Activated naive CD4-positive, alpha-beta T cell treated with anti-CD3 and anti-CD28 coated beads for 36 hours (primary cell): ENCODE measurements around the gene OSCP1. TPM values are rescaled to one million over a fixed set of nuclear protein-coding genes. Genes with fewer than 3 reads are reported as not detected.
A peak's percentile ranks its signal among the peaks of the same experiment; 100 is the strongest.

Experiments used
- CTCF ChIA-PET: fragments of 350-600 bp; sonication (Branson Sonifier 250); formaldehyde crosslinking; loops from one replicate; lab custom pipeline; 2021; ENCODE audit warnings: antibody characterized with exemption; lab: Charles Lee
- DNase-seq: peaks from one replicate; pipeline ENCODE4 v3.0.0-alpha.2; 2020
- H3K27ac Mint-ChIP-seq: one replicate; pipeline ENCODE4 v1.8.0; 2021; ENCODE audit warnings: mild to moderate bottlenecking, mixed read lengths
- H3K27me3 Mint-ChIP-seq: one replicate; pipeline ENCODE4 v1.8.0; 2021; ENCODE audit warnings: low read depth, mixed read lengths
- H3K36me3 Mint-ChIP-seq: one replicate; pipeline ENCODE4 v1.8.0; 2021; ENCODE audit warnings: low read depth, mixed read lengths
- H3K4me1 Mint-ChIP-seq: one replicate; pipeline ENCODE4 v1.8.0; 2021; ENCODE audit warnings: low read depth, mixed read lengths
- H3K4me3 Mint-ChIP-seq: one replicate; pipeline ENCODE4 v1.8.0; 2021; ENCODE audit warnings: mild to moderate bottlenecking, moderate library complexity, mixed read lengths
- H3K9me3 Mint-ChIP-seq: one replicate; pipeline ENCODE4 v1.8.0; 2021; ENCODE audit warnings: mixed read lengths
- intact Hi-C: fragments of 100-400 bp; cut with micrococcal nuclease; formaldehyde crosslinking; loops from one replicate; pipeline ENCODE4 v1.15.1; 2023
- total RNA-seq, 2 experiments: library from RNA; stranded (reverse); gene quantifications; one replicate each; pipeline ENCODE4 v1.2.3, GENCODE V29; 2021

OSCP1 gene
- total RNA-seq, 2 experiments from 2014 or later, result 2.2 to 2.6 TPM

GRCh38 chr1:36440044-36440443, 10.2 kb downstream of the OSCP1 start:
- DNase-seq, result no peak
- no peaks in the 10 kb centered on the region for H3K9me3 Mint-ChIP-seq
- CTCF ChIA-PET, result interaction anchor here (1.1 kb wide), 1 partner anchor 10 kb away, joined by 3 read pairs; the partner anchor contains the start of gene OSCP1
- intact Hi-C loops, result no loop called here
- no peaks in the 10 kb centered on the region for H3K27me3 Mint-ChIP-seq
- H3K4me1 Mint-ChIP-seq, result no peaks in the 10 kb centered on the region
- no peak overlapping the region for H3K27ac Mint-ChIP-seq
- no peak overlapping the region for H3K4me3 Mint-ChIP-seq
- H3K36me3 Mint-ChIP-seq, result no peaks in the 10 kb centered on the region

GRCh38 chr1:36438715-36439114, 11.5 kb downstream of the OSCP1 start:
- Mint-ChIP-seq H3K4me3 (no peak overlapping the region), H3K27ac (no peak overlapping the region), H3K27me3 (no peaks in the 10 kb centered on the region), H3K9me3 (no peaks in the 10 kb centered on the region), H3K4me1 (no peaks in the 10 kb centered on the region), H3K36me3 (no peaks in the 10 kb centered on the region)
- CTCF ChIA-PET, result no interaction called here
- DNase-seq, result no peak
- intact Hi-C loops, result no loop called here

GRCh38 chr1:36436821-36437220, 13.4 kb downstream of the OSCP1 start:
- DNase-seq, result no peak
- no peaks in the 10 kb centered on the region for H3K9me3 Mint-ChIP-seq

GRCh38 chr1:36433102-36433501, 17.1 kb downstream of the OSCP1 start:
- no peak for DNase-seq
- Mint-ChIP-seq H3K4me3 (no peak overlapping the region), H3K27ac (no peak overlapping the region), H3K4me1 (no peaks in the 10 kb centered on the region), H3K9me3 (no peaks in the 10 kb centered on the region), H3K27me3 (no peaks in the 10 kb centered on the region), H3K36me3 (no peaks in the 10 kb centered on the region)
- intact Hi-C loops, result no loop called here
- CTCF ChIA-PET, result interaction anchor here (1.0 to 1.2 kb wide), 2 partner anchors 9 to 283 kb away, joined by 3 to 7 read pairs; partner anchors contain the start of gene TRAPPC3

More at GRCh38 chr1:36436821-36437220, 13.4 kb downstream of the OSCP1 start:
- Mint-ChIP-seq H3K4me1 (no peaks in the 10 kb centered on the region), H3K27me3 (no peaks in the 10 kb centered on the region), H3K27ac (no peak overlapping the region), H3K4me3 (no peak overlapping the region), H3K36me3 (no peaks in the 10 kb centered on the region)
- CTCF ChIA-PET, result no interaction called here
- intact Hi-C loops, result no loop called here

GRCh38 chr1:36432616-36433015, 17.6 kb downstream of the OSCP1 start:
- H3K27me3 Mint-ChIP-seq, result no peaks in the 10 kb centered on the region
- CTCF ChIA-PET, result interaction anchor here (1.2 kb wide), 1 partner anchor 283 kb away, joined by 3 read pairs; the partner anchor contains the start of gene TRAPPC3
- no peaks in the 10 kb centered on the region for H3K36me3 Mint-ChIP-seq
- intact Hi-C loops, result no loop called here
- no peak overlapping the region for H3K27ac Mint-ChIP-seq
- no peak overlapping the region for H3K4me3 Mint-ChIP-seq
- H3K9me3 Mint-ChIP-seq, result no peaks in the 10 kb centered on the region
- DNase-seq, result no peak
- H3K4me1 Mint-ChIP-seq, result no peaks in the 10 kb centered on the region

- Mint-ChIP-seq H3K27me3 (no peaks in the 10 kb centered on the region), H3K36me3 (no peaks in the 10 kb centered on the region), H3K4me3 (no peak overlapping the region), H3K9me3 (no peaks in the 10 kb centered on the region), H3K4me1 (peaks cover 9% of the 10 kb centered on the region), H3K27ac (no peak overlapping the region)
- intact Hi-C loops, result no loop called here
- DNase-seq, result no peak
- CTCF ChIA-PET, result no interaction called here
Observed at GRCh38 chr1:36425791-36426190, 24.5 kb downstream of the OSCP1 start.

- no peak for DNase-seq
- H3K4me3 Mint-ChIP-seq, result no peak overlapping the region
- H3K36me3 Mint-ChIP-seq, result no peaks in the 10 kb centered on the region
- CTCF ChIA-PET, result interaction anchor here (0.6 to 4.4 kb wide), 15 partner anchors 9 to 322 kb away, joined by 3 to 47 read pairs (median 4); partner anchors contain the start of gene LSM10
- intact Hi-C loops, result loop anchor here (2.0 kb wide), 1 partner anchor 137 kb away; no protein-coding TSS in a partner anchor
- H3K4me1 Mint-ChIP-seq, result peaks cover 20% of the 10 kb centered on the region
- H3K27ac Mint-ChIP-seq, result peak overlapping the region; percentile 93
- H3K9me3 Mint-ChIP-seq, result no peaks in the 10 kb centered on the region
- H3K27me3 Mint-ChIP-seq, result no peaks in the 10 kb centered on the region
Observed at GRCh38 chr1:36421649-36422048, 28.6 kb downstream of the OSCP1 start.

GRCh38 chr1:36420836-36421317, 29.4 kb downstream of the OSCP1 start:
- intact Hi-C loops, result loop anchor here (1.0 to 2.0 kb wide), 7 partner anchors 24 to 322 kb away; partner anchors contain the start of genes LSM10 and TRAPPC3
- peaks cover 20% of the 10 kb centered on the region for H3K4me1 Mint-ChIP-seq

GRCh38 chr1:36420409-36420808, 29.8 kb downstream of the OSCP1 start:
- no peaks in the 10 kb centered on the region for H3K36me3 Mint-ChIP-seq
- peak overlapping the region; percentile 45 for H3K4me3 Mint-ChIP-seq
- intact Hi-C loops, result loop anchor here (1.0 to 2.0 kb wide), 7 partner anchors 23 to 321 kb away; partner anchors contain the start of genes LSM10 and TRAPPC3
- DNase-seq, result no peak
- peak overlapping the region; percentile 93 for H3K27ac Mint-ChIP-seq
- no peaks in the 10 kb centered on the region for H3K27me3 Mint-ChIP-seq
- peaks cover 17% of the 10 kb centered on the region for H3K4me1 Mint-ChIP-seq
- H3K9me3 Mint-ChIP-seq, result no peaks in the 10 kb centered on the region
- CTCF ChIA-PET, result interaction anchor here (0.6 to 3.3 kb wide), 13 partner anchors 12 to 232 kb away, joined by 3 to 33 read pairs (median 5); partner anchors contain the start of gene THRAP3

More at GRCh38 chr1:36420836-36421317, 29.4 kb downstream of the OSCP1 start:
- Mint-ChIP-seq H3K36me3 (no peaks in the 10 kb centered on the region), H3K4me3 (peak overlapping the region; percentile 45), H3K9me3 (no peaks in the 10 kb centered on the region), H3K27me3 (no peaks in the 10 kb centered on the region), H3K27ac (peak overlapping the region; percentile 93)
- DNase-seq, result peak; percentile 97
- CTCF ChIA-PET, result interaction anchor here (0.8 to 4.4 kb wide), 7 partner anchors 22 to 79 kb away, joined by 3 to 47 read pairs (median 6); no protein-coding TSS in a partner anchor

GRCh38 chr1:36419569-36419968, 30.7 kb downstream of the OSCP1 start:
- H3K4me1 Mint-ChIP-seq, result peaks cover 17% of the 10 kb centered on the region
- H3K36me3 Mint-ChIP-seq, result no peaks in the 10 kb centered on the region
- H3K4me3 Mint-ChIP-seq, result no peak overlapping the region
- H3K9me3 Mint-ChIP-seq, result no peaks in the 10 kb centered on the region
- CTCF ChIA-PET, result interaction anchor here (0.6 to 3.3 kb wide), 14 partner anchors 11 to 269 kb away, joined by 3 to 33 read pairs (median 5); partner anchors contain the start of gene THRAP3
- intact Hi-C loops, result no loop called here
- DNase-seq, result no peak
- no peak overlapping the region for H3K27ac Mint-ChIP-seq
- no peaks in the 10 kb centered on the region for H3K27me3 Mint-ChIP-seq

- Mint-ChIP-seq H3K27me3 (no peaks in the 10 kb centered on the region), H3K36me3 (no peaks in the 10 kb centered on the region), H3K4me3 (no peak overlapping the region), H3K27ac (no peak overlapping the region), H3K9me3 (no peaks in the 10 kb centered on the region), H3K4me1 (peaks cover 17% of the 10 kb centered on the region)
- CTCF ChIA-PET, result interaction anchor here (0.6 to 3.3 kb wide), 12 partner anchors 11 to 301 kb away, joined by 3 to 33 read pairs (median 5); no protein-coding TSS in a partner anchor
- intact Hi-C loops, result no loop called here
- no peak for DNase-seq
Observed at GRCh38 chr1:36419140-36419539, 31.1 kb downstream of the OSCP1 start.

- H3K27ac Mint-ChIP-seq, result no peak overlapping the region
- H3K4me1 Mint-ChIP-seq, result peaks cover 17% of the 10 kb centered on the region
- no peak for DNase-seq
- intact Hi-C loops, result no loop called here
- H3K9me3 Mint-ChIP-seq, result no peaks in the 10 kb centered on the region
- CTCF ChIA-PET, result interaction anchor here (3.3 kb wide), 1 partner anchor 75 kb away, joined by 33 read pairs; no protein-coding TSS in a partner anchor
- H3K4me3 Mint-ChIP-seq, result no peak overlapping the region
- no peaks in the 10 kb centered on the region for H3K36me3 Mint-ChIP-seq
- no peaks in the 10 kb centered on the region for H3K27me3 Mint-ChIP-seq
Observed at GRCh38 chr1:36417931-36418330, 32.3 kb downstream of the OSCP1 start.
